Left hindlimb (tissue), 1 donor: ENCODE data around the gene CTAGE6.
"Not testable (repeated sequence)": the region's sequence is repeated elsewhere in the genome, so short reads cannot be mapped to it uniquely, and the experiment has no call there.

Experiments
- DNase-seq: peaks from one replicate; pipeline ENCODE4 v3.0.0-alpha.2; 2018

CTAGE6 gene

DNA sequence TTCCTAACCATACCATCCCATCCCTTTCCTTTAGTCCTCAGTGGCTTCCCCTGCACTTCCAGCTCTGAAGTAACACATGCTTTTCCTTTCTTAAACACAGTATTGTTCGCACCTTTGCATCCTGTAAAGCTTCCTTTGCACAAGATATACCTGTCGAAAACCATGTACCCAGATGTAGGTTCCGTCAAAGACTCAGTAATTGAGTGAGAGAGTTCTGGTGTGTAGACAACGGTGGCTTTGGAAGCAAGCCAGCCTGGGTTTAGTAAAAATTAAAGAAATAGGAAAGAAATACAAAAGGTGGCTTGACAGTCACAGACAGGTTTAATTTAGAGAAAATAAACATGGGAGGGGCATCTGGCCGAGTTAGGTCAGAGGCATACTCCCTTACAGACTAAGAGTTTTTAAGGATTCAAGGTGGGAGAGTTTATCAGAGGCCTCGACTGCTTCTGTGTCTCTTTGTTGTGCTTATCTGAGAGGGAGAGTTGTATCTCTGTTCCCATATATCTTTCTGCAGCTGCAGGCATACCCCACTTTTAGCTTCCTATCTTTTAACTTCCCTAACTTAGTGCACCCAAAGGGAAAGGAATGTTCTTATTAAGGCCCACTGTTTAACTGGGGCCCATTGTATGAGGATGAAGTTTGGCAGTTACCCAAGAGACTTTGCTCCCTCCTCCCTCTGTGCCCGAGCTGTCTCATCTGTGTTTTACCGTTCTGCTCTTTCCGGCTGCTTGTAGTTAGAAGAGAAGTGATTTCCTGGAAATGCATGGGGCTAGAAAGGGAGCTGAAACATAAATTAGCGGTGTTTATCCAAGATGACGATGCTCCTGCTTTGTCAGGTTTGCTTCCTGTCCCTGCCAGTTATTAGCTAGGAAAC is 42.7 kb downstream of the CTAGE6 start:
- not testable (repeated sequence) for DNase-seq

DNA sequence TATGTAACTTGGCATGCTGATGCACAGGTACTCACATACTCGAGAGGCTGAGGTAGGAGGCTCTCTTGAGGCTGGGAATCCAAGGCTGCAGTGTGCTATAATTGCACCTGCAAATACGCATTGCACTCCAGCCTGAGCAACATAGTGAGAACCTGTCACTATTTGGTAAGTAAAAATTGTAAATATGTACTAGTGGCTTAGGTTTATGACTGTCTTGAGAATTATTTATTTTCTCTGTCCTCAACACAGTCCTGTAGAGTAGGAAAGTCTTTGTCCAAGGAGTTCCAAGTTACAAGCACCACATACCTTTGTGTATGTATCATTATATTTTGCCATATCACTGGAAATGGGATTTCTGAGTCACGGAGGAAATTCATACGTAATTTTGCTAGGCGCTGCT is 45.1 kb downstream of the CTAGE6 start:
- DNase-seq = not testable (repeated sequence)

DNA sequence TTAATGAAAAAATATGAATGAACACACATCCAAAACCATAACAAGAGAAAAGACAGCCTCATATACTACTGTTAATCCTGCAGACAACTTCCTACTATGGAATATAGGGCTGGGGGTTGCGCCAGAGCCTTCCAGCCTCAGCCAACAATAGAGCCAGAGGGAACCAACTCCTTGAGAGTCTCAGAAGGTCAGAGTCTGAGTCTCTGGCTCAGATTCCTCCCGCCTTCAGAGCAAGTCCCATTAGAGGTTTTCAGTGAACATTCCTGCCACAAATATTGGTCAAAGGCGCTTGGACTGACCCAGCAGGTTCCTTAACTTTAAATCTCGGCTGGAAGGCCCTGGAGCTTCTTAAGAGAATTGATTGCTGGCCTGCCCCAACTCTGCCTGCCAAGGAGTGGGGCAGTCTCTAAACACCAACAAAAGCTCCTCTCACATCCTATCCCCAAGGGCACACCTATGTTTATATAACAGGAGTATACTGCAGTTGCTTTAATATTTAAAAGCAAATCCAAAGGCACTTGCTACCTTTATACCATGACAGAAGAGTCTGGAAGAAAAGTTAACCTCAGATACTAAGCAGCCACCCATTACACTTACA is 45.7 kb downstream of the CTAGE6 start:
- DNase-seq = not testable (repeated sequence)

DNA sequence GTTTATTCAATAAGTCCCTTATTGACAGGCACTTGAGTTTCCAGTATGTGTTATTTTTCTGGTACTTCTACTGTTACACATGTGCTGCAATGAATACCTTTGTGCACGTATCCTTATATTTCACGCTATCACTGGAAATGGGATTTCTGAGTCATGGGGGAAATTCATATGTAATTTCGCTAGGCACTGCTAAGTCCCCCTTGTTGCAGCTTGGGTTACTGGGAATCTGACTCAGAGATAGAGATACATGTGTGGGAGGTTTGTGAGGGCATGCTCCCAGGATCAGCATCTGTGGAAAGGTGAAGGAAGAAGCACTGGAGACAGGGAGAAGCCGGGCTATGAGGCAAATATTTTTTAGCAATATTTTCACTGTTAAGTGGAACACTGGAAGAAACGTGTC is 47.6 kb downstream of the CTAGE6 start:
- not testable (repeated sequence) for DNase-seq
